GM12891 (cell line): ENCODE results near the gene NUAK2.

ENCODE experiments used
- PAX5 ChIP-seq: IDR thresholded peaks from 2 replicates; pipeline ENCODE4 v1.6.1; 2011; ENCODE audit warnings: low read length, moderate library complexity, mild to moderate bottlenecking; ENCODE audit not compliant: insufficient read depth, severe bottlenecking
- POLR2A ChIP-seq: IDR thresholded peaks from 2 replicates; pipeline ENCODE4 v1.6.1; 2011; ENCODE audit warnings: low read depth, low read length, control low read depth
- POLR2AphosphoS5 ChIP-seq: IDR thresholded peaks from 2 replicates; pipeline ENCODE4 v1.6.1; 2011; ENCODE audit warnings: low read depth, low read length, control low read depth
- SPI1 ChIP-seq: IDR thresholded peaks from 2 replicates; pipeline ENCODE4 v1.6.1; 2011; ENCODE audit warnings: low read depth, low read length, control low read depth
- TAF1 ChIP-seq: IDR thresholded peaks from 2 replicates; pipeline ENCODE4 v1.6.1; 2011; ENCODE audit warnings: low read depth, low read length, control low read depth

DNA sequence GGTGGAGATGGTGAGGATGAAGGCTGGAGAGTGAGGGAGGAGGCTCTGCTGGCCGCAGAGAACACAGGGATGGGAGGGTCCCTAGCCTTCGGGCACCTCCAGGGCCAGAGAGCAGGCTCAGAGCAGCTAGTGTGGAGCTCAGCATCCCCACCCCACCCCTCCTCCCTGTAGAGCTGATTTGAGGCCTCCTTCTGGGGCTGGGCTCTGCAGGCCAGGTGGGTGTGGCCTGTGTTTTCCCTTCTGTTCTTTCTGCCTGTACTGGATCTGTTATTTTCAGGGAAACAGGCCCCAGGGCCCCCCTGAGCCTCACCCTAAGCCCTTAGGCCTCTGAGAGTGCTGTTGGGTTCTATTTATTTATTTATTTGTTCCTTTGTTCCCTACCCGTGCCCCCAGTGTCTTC lies 49.0 kb downstream of the NUAK2 start:
- TF ChIP-seq POLR2AphosphoS5 (no peak), POLR2A (no peak), TAF1 (no peak), SPI1 (no peak), PAX5 (no peak)
